GM19438 (cell line): Measurements from ENCODE around the gene AGPAT4.
"Not testable (repeated sequence)": the region's sequence is repeated elsewhere in the genome, so short reads cannot be mapped to it uniquely, and the experiment has no call there.

ENCODE experiments used
- ATAC-seq: cut with Tn5 transposase; IDR thresholded peaks from one replicate; pipeline ENCODE4 v1.9.1; 2021; ENCODE audit warnings: low read depth; ENCODE audit not compliant: unreplicated experiment

AGPAT4 gene

GRCh38 chr6:161230339-161230738, 43.5 kb downstream of the AGPAT4 start:
- ATAC-seq, result no peak

DNA sequence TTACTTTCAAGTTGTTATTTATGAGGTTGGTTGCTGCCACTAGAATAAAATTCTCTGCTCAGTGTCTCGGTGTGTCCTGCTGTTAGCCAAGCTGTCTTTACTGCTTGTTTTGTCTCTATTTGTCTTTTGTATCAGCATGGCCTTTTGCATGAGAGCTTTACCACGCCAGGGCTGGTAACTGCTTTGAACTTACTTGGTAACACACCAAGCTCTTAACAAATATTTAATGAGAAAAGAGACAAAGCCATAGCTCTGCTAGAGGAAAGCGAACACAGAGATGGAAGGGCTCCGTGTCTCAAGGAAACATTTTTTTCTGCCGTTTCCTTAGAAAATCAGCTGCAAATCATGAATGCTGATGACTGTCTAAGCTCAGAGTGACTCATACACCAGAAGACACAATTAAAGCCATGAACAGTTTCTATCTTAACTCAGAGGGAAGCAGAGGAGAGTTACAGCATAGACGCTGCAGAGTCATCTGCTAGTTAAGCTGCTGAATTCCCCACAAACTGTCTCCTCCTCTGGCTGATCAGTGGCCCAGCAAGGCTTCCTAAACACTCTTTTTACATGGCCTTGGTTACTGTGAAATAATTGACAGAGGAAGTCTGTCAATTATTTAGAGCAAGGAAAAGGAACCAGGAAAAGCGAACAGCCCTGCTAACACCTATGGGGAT, 44.8 kb downstream of the AGPAT4 start:
- no peak for ATAC-seq

DNA sequence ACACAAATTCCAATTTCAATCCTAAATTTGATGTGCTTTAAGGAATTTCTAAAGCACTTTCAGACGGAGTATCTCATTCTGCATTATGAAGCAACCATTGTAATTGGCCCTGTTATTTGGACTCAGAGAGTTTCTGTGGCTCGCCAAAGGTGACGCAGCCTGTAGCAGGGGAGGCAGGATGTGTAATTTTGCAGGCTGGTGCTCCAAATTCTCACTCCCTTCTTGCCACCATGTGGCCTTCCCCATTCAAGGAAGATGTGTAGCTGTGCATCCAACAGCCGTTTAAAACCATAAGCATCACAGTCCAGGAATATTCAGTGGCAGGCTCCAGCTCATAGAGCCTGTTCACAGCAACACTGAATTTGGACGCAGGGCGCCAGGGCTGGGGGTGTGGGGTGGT, 45.8 kb downstream of the AGPAT4 start:
- no peak for ATAC-seq

DNA sequence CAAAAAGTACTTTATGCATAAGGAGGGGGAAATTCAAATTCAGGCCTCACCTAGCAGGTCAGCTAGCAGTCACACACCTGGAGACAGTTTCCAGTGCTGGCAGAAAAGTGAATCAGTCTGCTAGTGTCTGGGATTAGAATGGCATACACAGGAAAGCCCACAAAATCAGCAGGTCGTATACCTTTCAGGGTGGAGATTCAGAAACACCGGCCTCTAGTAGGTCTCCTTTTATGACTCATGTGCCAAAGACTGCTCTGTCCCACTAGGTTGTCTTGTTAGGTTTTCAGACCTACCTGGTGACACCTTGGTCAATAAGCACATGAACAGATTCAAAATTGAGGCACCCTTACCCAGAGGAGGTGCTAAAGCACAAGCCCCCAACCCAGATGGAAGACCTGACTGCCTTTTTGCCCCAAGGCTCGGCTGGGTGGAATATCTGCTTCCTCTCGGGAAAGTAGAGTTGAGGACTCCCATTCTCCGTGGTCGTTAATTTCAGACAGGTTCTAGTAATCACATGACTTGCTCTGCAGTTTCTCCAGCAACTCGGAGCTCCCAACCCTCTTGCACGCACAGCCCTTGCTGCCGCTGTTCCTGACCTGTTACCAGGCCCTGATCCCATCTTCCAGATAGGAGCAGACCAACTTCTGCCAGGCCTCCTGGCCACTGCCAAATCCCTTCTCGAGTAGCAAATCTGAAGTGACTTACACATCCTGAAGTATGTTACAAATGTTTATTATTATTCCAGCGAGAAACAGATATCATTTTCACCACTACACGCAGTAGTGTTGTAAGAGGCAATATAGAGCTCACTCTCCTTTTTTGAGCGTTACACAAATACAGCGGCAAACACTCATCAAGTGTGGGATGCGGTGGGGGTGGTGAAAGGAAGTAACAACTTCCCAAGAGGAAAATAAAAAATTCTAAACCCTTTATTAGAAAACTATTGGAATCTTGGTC, 46.6 kb downstream of the AGPAT4 start:
- ATAC-seq, result no peak

GRCh38 chr6:161226009-161226964, 47.6 kb downstream of the AGPAT4 start:
- no peak for ATAC-seq

GRCh38 chr6:161225681-161226008, 48.2 kb downstream of the AGPAT4 start:
- ATAC-seq, result no peak

- not testable (repeated sequence) for ATAC-seq
These were observed 48.7 kb downstream of the AGPAT4 start for GRCh38 chr6:161224951-161225680.

DNA sequence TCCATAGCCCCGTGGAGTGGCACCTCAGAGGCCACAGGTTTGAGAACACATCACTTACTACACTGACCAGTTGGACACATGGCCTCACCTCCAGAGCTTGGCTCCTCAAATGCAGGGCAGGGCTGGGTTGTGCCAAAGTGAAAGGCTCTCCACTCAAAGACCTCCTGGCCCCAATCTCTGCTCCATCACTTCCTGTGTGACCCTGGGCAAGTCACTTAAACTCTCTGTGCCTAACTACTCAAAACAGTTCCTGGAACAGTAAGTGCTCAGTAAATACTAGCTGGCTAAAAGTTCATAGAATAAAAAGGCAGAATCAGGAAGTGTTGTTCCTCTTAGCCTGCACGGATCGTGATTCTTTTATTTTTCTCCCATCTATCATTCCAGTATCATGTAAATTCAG, 50.2 kb downstream of the AGPAT4 start:
- ATAC-seq, result no peak

DNA sequence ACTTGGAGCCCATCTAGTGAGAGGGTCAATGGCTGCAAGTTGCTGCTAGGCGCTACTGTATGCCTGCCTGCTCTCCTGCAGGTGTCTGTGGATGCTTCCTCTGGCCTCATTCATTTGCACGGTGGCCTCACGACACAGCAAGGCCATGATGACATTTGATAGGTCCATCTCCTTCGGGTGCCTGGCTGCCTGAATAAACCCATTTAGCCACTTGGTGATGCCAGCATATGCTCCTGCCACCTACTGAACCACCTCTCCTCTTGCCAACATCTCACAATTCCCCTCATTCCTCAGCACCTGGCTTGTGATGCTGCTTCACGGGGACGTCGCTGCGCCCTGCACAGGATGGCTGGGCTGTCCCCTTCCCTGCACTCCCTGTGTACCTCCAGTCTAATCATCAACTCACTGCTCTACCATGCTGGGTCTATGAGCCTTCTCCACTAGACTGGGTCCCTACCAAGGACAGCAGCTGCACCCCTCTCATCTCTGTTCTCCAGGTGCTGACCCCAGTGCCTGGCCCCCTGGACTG, 51.1 kb downstream of the AGPAT4 start:
- no peak for ATAC-seq

- ATAC-seq, result no peak
These were observed 53.5 kb downstream of the AGPAT4 start for GRCh38 chr6:161220346-161220745.

GRCh38 chr6:161219680-161220079, 54.2 kb downstream of the AGPAT4 start:
- no peak for ATAC-seq

GRCh38 chr6:161218222-161218621, 55.6 kb downstream of the AGPAT4 start:
- ATAC-seq, result no peak

GRCh38 chr6:161217628-161218027, 56.2 kb downstream of the AGPAT4 start:
- ATAC-seq, result no peak

- ATAC-seq, result no peak
These were observed 57.1 kb downstream of the AGPAT4 start for GRCh38 chr6:161216616-161217205.

- no peak for ATAC-seq
These were observed 57.8 kb downstream of the AGPAT4 start for GRCh38 chr6:161215876-161216615.

GRCh38 chr6:161215193-161215592, 58.7 kb downstream of the AGPAT4 start:
- no peak for ATAC-seq

GRCh38 chr6:161214722-161215121, 59.1 kb downstream of the AGPAT4 start:
- ATAC-seq, result no peak

DNA sequence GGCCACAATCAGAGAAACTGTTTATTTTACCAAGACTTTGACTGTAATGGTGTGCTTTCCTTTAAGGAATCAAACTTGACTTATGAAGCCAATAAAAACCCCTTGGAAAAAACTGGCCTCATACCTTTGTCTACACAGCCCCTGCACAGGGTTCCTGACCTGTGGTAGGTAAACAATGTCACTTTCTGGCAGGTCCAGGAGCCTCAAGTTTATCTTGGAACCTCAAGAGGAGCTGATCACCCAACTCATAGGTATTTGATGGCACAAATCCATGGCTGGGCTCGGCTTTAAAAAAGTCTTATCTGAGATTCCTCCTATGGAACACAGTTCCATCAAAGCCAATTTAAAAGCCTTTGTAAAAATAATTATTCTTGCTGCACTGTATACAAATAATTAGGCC, 61.0 kb downstream of the AGPAT4 start:
- no peak for ATAC-seq
